A204.1 (cell line): Measurements from ENCODE around the gene TAS2R30.
"Not testable (repeated sequence)": the region's sequence is repeated elsewhere in the genome, so short reads cannot be mapped to it uniquely, and the experiment has no call there.

Experiments used
- FAIRE-seq: peaks from 2 replicates; lab custom pipeline; 2012; peaks lifted over from hg19 to GRCh38; lab: Jason Lieb, UNC

The TAS2R30 gene

DNA sequence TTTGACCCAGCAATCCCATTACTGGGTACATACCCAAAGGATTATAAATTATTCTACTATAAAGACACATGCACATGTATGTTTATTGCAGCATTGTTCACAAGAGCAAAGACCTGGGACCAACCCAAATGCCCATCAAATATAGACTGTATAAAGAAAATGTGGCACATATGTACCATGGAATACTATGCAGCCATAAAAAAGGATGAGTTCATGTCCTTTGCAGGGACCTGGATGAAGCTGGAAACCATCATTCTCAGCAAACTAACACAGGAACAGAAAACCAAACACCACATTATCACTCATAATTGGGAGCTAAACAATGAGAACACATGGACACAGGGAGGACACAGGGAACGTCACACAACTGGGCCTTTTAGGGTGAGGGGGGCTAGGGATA lies 20.3 kb downstream of the TAS2R30 start:
- FAIRE-seq, result not testable (repeated sequence)

DNA sequence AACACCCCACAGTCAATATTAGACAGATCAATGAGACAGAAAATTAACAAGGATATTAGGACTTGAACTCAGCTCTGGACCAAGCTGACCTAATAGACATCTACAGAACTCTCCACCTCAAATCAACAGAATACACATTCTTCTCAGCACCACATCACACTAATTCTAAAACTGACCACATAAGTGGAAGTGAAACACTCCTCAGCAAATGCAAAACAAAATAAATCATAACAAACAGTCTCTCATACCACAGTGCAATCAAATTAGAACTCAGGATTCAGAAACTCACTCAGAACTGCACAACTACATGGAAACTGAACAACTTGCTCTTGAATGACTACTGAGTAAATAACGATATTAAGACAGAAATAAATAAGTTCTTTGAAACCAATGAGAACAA lies 23.2 kb downstream of the TAS2R30 start:
- FAIRE-seq, result not testable (repeated sequence)

DNA sequence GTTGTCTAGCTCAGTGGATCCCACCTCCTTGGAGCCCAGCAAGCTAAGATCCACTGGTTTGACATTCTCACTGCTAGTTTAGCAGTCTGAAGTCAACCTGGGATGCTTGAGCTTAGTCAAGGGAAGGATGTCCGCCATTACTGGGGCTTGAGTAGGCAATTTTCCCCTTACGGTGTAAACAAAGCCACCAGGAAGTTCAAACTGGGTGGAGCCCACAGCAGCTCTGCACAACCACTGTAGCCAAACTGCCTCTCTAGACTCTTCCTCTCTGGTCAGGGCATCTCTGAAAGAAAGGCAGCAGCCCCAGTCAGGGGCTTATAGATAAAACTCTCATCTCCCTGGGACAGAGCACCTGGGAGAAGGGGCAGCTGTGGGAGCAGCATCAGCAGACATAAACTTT lies 25.6 kb downstream of the TAS2R30 start:
- FAIRE-seq, result no peak

DNA sequence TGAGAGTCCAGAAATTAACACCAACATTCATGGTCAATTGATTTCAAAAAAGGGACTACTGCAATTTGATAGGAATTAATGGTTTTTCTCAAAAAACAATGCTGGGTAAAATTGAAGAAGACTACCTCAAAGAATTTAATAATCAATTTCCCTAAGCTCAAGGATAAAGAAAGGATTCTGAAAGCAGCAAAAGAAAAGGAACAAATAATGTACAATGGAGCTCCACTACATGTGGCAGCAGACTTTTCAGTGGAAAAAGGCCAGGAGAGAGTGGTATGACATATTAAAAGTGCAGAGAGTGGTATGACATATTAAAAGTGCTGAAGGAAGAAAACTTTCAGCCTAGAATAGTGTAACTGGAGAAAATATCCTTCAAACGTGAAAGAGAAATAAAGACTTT lies 26.7 kb downstream of the TAS2R30 start:
- no peak for FAIRE-seq

DNA sequence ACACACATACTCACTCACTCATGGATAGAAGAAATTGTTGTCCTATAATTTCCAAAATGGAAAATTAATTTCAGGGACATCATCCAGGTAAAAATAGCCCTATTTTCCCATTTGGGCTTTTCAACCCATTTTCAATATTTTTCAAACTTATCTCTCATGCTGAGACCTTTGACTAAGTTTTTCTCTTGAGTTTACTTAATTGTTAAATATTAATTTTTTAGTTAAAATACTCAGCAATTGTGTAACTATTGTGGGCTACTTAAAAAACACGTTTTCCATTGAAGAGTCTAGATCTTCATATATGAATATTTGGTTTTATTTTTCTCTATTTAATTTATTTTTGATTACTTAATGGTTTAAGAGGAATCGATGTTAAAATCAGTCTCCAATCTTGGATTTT lies 28.2 kb downstream of the TAS2R30 start:
- no peak for FAIRE-seq

DNA sequence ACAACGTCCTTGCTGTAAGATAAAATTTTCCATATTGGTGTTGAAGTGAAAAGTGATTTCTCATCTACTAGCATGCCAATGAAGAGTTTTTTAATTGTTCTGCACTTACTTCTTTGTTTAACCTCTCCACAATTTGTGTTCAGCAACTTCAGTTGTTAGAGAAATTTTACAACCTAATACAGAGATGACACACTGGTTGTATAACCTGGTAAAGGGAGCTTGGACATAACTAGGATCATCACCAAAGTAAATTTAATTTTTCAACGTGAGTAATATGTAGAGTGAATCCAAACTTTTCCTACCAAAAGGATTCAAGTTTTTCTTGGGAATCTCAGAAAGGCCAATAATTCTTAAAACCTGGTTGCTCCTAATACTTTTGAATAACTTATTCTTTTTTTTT lies 28.9 kb downstream of the TAS2R30 start:
- FAIRE-seq, result no peak

DNA sequence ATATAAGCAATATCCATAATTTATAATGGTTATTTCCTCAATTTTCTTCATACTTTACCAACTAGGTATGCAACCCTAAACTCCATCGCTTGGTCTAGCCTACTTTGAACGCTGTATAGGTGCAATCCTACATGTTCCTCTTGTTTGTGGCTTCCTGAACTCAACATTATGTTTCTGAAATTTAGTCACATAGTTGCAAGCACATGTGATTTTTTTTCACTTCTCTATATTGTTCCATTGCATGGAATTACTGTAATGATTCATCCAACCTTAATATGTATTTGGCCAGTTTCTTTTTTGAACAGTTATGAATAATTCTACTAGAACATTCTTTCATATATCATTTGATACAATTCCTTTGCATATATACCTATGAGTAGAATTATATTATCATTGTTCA lies 39.5 kb downstream of the TAS2R30 start:
- not testable (repeated sequence) for FAIRE-seq

DNA sequence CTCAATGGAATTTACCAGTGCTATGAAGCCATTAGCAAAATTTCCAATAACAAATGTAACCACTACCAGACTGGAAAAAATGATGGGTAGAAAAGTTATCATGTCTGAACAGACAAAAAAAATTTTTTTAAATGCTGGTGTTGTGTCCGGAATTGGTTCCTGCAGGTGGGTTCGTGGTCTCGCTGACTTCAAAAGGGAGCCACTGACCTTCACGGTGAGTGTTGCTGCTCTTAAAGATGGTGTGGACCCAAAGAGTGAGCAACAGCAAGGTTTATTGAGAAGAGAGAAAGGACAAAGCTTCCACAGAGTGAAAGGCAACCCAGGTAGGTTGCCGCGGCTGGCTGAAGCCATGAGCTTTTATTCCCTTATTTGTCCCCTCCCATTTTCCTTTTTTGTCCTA lies 42.3 kb downstream of the TAS2R30 start, which contains the start of gene TAS2R43:
Gene TAS2R43 (minus strand): TSS at position 186 of the 400 bp plus-strand sequence. CDS start 84 bp downstream, at position 102.
- no peak for FAIRE-seq

DNA sequence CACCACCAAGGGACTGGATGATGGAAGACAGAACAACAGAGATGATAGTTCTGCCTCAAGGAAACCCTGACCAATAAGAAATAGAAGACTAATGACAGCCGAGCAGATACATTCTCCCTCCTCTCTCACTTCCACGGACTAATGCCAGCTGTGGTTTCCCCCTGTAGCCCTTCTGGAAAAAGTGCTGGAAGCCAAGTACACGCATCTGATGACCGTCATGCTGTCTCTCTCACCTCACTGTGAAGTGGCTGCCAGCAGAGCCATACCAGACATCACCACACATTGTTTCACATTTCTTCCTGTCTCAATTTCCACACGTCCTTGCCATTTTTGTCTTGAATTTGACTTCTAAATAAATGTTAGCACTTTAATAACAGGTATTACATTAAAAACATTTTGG lies 45.2 kb downstream of the TAS2R30 start:
- FAIRE-seq, result no peak

DNA sequence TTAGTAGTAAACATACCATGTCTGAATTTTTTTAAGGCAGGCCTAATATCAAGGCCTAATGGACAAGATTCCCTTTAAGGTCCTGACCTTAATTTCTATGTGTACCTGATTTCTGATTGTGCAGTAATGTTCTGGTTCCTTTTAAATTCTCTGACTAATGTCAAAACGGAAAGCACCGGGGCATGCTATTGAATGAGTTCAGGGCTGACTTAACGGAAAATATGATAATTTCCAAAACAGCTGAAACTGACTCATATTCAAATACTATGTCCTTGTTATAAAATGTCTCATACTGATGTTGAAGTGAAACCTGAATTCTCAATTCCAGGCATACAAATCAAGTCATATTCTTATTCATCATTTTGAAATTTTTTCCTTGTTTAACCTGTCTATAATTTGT lies 49.0 kb downstream of the TAS2R30 start:
- no peak for FAIRE-seq
